ENCODE data around the gene CLIC4. TPM values are rescaled to one million over a fixed set of nuclear protein-coding genes. Genes with fewer than 3 reads are reported as not detected.

The CLIC4 gene
- total RNA-seq, 3 donors from 2014 or later (not counting 1 experiment from before 2014, with no cell fraction given): 3.8 to 11.5 (median 5.0) TPM

DNA sequence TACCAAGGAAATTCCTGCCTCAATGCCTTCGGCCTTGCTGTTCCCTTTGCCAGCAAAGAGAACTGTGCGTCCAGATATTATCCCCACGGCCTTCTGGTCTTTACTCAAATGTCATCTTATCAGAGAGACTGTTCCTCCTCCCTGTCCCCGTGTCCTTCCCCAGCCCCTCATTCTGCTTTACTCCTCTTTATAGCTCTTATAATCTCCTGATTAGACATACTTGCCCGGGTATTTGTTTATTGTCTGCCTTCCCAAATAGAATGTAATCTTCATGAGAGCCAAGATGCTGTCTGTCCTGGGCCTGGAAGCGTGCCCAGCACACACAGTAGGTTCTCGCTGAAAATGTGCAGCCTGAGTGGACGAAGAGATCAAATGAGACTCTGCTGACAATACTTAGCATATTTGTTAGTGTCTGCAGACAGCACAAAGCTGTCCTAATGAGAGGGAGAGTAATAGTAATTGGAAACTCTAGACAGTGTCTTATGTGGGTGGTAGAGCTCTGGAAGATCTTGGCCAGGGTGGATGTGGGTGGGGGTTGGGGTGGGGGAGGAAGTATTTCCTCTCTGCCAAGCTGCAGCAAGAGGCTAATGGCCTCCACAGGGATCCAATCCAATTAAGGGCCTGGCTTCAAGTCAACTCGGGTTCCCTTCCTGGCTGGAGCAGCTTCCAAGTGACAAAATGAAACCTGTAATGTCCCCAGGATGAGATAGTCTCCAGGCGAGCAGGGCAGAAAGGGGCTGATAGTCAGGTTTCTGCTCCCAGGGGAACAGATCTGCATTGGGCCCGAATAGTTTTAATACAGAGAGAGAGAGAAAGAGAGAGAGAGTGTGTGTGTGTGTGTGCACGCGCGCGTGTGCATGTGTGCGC, 9.5 kb upstream of the CLIC4 start:
- Histone ChIP-seq H3K36me3 (ENCODE audit: control insufficient read depth, insufficient read depth, low read length) (no peaks in the 10 kb centered on the region), H3K27ac (ENCODE audit: low read length) (no peak overlapping the region), H3K9me3 (ENCODE audit: control insufficient read depth, insufficient read depth, low read length) (no peaks in the 10 kb centered on the region), H3K27me3 (ENCODE audit: control insufficient read depth, insufficient read depth, low read length) (no peaks in the 10 kb centered on the region), H3K4me3 (ENCODE audit: low read length) (no peak overlapping the region), H3K4me1 (ENCODE audit: control insufficient read depth, insufficient read depth, low read length) (no peaks in the 10 kb centered on the region)
- H3K36me3 Mint-ChIP-seq: no peaks in the 10 kb centered on the region
- intact Hi-C loops (cut with micrococcal nuclease): no loop called here
- no peaks in the 10 kb centered on the region for H3K27me3 Mint-ChIP-seq (ENCODE audit: low read depth in 2 of 2)
- ATAC-seq (no peak), DNase-seq (no peak)
- TF ChIP-seq CTCF (IDR thresholded peaks at IDR 0.05): no peak
- H3K4me1 Mint-ChIP-seq: peaks cover 0 to 3% of the 10 kb centered on the region in 2 donors
- H3K4me3 Mint-ChIP-seq: no peak overlapping the region
- no peaks in the 10 kb centered on the region for H3K9me3 Mint-ChIP-seq
- WGBS (ENCODE audit: insufficient coverage): 84% methylated on average over 16 of the region's 16 CpGs
- H3K27ac Mint-ChIP-seq: no peak overlapping the region

DNA sequence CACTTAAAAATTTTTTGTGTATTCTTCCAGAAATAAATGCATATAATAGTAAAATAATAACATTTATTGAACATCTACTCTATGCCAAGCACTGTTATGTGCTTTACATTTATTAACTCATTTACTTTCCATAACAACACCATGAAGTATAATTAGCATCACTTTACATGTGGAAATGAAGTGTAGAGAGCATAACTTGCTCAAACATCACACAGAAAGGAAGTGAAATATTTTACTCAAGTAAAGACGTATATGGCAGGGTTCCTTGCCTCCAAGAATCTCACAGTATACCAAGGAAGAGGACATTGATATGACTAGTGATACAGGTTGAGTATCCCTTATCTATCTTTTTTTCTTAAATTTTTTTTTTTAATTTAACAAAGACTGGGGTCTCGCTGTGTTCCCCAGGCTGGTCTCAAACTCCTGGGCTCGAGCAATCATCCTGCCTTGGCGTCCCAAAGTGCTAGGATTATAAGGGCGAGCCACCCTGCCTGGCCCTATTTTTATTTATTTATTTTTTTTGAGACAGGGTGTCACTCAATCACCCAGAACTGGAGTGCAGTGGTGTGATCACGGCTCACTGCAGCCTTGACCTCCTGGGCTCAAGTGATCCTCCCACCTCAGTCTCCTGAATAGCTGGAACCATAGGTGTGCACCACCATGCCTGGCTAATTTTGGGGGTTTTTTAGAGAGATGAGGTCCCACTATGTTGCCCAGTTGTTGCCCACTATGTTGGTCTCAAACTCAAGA, 7.7 kb upstream of the CLIC4 start:
- no peak overlapping the region for H3K27ac Mint-ChIP-seq
- no peaks in the 10 kb centered on the region for H3K9me3 ChIP-seq (ENCODE audit: control insufficient read depth, insufficient read depth, low read length)
- no peak for DNase-seq
- no peaks in the 10 kb centered on the region for H3K36me3 ChIP-seq (ENCODE audit: control insufficient read depth, insufficient read depth, low read length)
- no peak overlapping the region for H3K4me3 ChIP-seq (ENCODE audit: low read length)
- WGBS (ENCODE audit: insufficient coverage): 84% methylated on average over 4 of the region's 6 CpGs
- H3K27me3 Mint-ChIP-seq (ENCODE audit: low read depth in 2 of 2): peaks cover 0 to 10% of the 10 kb centered on the region in 2 donors
- intact Hi-C loops (cut with micrococcal nuclease): no loop called here
- H3K36me3 Mint-ChIP-seq: no peaks in the 10 kb centered on the region
- peaks cover 0 to 3% of the 10 kb centered on the region in 2 donors for H3K4me1 Mint-ChIP-seq
- no peak overlapping the region for H3K27ac ChIP-seq (ENCODE audit: low read length)
- H3K27me3 ChIP-seq (ENCODE audit: control insufficient read depth, insufficient read depth, low read length): no peaks in the 10 kb centered on the region
- no peak for ATAC-seq
- peaks cover 6% of the 10 kb centered on the region for H3K4me1 ChIP-seq (ENCODE audit: control insufficient read depth, insufficient read depth, low read length)
- TF ChIP-seq CTCF (IDR thresholded peaks at IDR 0.05): no peak
- no peak overlapping the region for H3K4me3 Mint-ChIP-seq
- H3K9me3 Mint-ChIP-seq: no peaks in the 10 kb centered on the region

GRCh38 chr1:24739241-24739640, 6.0 kb upstream of the CLIC4 start:
- H3K4me3 ChIP-seq (ENCODE audit: low read length): no peak overlapping the region
- no peak for TF ChIP-seq CTCF (IDR thresholded peaks at IDR 0.05)
- H3K27ac Mint-ChIP-seq: no peak overlapping the region
- peaks cover 0 to 17% of the 10 kb centered on the region in 2 donors for H3K27me3 Mint-ChIP-seq (ENCODE audit: low read depth in 2 of 2)
- H3K27ac ChIP-seq (ENCODE audit: low read length): no peak overlapping the region
- no peaks in the 10 kb centered on the region for H3K9me3 Mint-ChIP-seq
- peaks cover 13% of the 10 kb centered on the region for H3K4me1 ChIP-seq (ENCODE audit: control insufficient read depth, insufficient read depth, low read length)
- 98% methylated on average over 8 of the region's 9 CpGs for whole genome bisulfite sequencing (ENCODE audit: insufficient coverage)
- ATAC-seq (no peak), DNase-seq (no peak)
- no peaks in the 10 kb centered on the region for H3K9me3 ChIP-seq (ENCODE audit: control insufficient read depth, insufficient read depth, low read length)
- intact Hi-C loops (cut with micrococcal nuclease): no loop called here
- H3K27me3 ChIP-seq (ENCODE audit: control insufficient read depth, insufficient read depth, low read length): no peaks in the 10 kb centered on the region
- H3K36me3 ChIP-seq (ENCODE audit: control insufficient read depth, insufficient read depth, low read length): no peaks in the 10 kb centered on the region
- no peaks in the 10 kb centered on the region for H3K36me3 Mint-ChIP-seq
- H3K4me1 Mint-ChIP-seq: peaks cover 0 to 9% of the 10 kb centered on the region in 2 donors
- no peak overlapping the region for H3K4me3 Mint-ChIP-seq

All from natural killer cell (primary cell).